Esophagus squamous epithelium (tissue), 4 donors: Measurements from ENCODE around the gene OR51V1.

Source experiments
- POLR2A ChIP-seq, 4 donors: fragments of 450-650 bp; IDR thresholded peaks; one replicate each; pipeline ENCODE4 v1.6.1; 2017; ENCODE audit warnings: antibody characterized with exemption in 4 of 4, mild to moderate bottlenecking in 4 of 4, moderate library complexity in 3 of 4
- TF ChIP-seq, protein P1 (sequence below), 6 experiments: fragments of 450-650 bp in 4 of 6; fragments of 200-600 bp in 2 of 6; sonication (generic) in 2 of 6; IDR thresholded peaks; one replicate each; pipeline ENCODE4 v1.5.1; 2016 to 2019; ENCODE audit warnings: antibody characterized with exemption in 6 of 6, mild to moderate bottlenecking in 4 of 6, moderate library complexity in 4 of 6

DNA sequence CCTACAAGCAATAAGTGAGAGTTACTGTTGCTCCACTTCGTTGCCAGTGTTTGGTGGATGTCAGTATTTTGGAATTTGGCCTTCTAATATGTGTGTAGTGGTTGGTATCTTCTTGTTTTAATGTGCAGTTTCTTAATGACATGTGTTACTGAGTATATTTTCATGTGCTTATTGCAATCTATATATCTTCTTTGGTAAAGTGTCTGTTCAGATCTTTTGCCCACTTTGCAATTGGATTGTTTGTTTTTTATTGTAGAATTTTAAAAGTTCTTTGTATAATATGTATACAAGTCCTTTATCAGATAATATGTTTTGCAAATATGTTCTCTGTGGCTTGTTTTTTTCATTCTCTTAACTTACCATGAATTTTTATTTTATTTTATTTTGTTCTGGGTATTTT is 7.7 kb downstream of the OR51V1 start:
- no peak for TF ChIP-seq POLR2A (IDR thresholded peaks at IDR 0.05)
- TF ChIP-seq, protein P1, sequence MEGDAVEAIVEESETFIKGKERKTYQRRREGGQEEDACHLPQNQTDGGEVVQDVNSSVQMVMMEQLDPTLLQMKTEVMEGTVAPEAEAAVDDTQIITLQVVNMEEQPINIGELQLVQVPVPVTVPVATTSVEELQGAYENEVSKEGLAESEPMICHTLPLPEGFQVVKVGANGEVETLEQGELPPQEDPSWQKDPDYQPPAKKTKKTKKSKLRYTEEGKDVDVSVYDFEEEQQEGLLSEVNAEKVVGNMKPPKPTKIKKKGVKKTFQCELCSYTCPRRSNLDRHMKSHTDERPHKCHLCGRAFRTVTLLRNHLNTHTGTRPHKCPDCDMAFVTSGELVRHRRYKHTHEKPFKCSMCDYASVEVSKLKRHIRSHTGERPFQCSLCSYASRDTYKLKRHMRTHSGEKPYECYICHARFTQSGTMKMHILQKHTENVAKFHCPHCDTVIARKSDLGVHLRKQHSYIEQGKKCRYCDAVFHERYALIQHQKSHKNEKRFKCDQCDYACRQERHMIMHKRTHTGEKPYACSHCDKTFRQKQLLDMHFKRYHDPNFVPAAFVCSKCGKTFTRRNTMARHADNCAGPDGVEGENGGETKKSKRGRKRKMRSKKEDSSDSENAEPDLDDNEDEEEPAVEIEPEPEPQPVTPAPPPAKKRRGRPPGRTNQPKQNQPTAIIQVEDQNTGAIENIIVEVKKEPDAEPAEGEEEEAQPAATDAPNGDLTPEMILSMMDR (IDR thresholded peaks at IDR 0.05) = no peak
